Measurements from ENCODE around the gene TMEM45B.
A peak's percentile ranks its signal among the peaks of the same experiment; 100 is the strongest.
"Not testable (repeated sequence)": the region's sequence is repeated elsewhere in the genome, so short reads cannot be mapped to it uniquely, and the experiment has no call there.

Gene TMEM45B

DNA sequence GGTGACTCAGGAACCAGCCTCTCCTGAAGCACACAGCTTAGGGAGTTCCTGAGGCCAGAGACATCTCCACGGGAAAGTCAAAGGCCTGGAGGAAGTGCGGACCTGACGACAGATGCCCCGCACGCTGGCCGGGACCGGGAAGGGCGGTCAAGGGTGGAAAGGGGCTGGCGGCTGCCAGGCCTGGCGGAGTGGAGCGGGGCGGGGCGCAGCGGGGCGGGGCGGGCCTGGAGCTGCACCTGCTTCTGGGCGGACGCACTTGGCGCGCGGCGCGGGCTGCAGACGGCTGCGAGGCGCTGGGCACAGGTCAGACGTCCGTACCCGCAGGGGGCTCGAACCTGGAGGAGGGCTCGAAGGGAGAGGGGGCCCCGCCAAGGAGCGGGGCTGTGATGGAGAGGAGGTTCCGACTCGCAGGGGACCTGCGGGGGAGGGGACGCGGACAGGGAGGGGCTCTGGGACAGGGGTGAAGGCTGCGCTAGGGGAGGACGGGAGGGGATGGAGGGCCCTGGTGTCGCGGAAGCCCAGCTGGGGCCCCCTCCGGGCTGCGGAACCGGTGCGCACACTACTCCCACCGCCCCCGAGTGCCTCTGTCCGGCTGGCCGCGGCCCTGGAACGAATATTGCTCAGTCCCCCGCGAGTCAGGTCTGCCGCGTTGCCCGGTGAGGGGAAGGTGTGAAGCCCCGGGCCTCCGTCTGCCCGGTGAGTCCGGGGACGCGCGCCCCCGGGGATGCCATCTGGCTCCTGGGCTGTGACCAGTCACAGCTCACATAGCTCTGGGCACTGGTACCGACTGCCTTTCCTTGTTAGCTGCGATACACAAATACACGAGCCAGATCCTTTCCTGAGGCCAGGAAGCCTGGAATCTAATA, at the start of gene TMEM45B:
Gene TMEM45B, plus strand, starts transcription at position 253 of the 866 bp plus-strand sequence. CDS start 36,635 bp downstream, outside the sequence.
- peak; percentile 51 to 65 for DNase-seq

GRCh38 chr11:129766898-129767604, 48.6 kb upstream of the TMEM45B start:
- peak; percentile 23 to 61 for DNase-seq

DNA sequence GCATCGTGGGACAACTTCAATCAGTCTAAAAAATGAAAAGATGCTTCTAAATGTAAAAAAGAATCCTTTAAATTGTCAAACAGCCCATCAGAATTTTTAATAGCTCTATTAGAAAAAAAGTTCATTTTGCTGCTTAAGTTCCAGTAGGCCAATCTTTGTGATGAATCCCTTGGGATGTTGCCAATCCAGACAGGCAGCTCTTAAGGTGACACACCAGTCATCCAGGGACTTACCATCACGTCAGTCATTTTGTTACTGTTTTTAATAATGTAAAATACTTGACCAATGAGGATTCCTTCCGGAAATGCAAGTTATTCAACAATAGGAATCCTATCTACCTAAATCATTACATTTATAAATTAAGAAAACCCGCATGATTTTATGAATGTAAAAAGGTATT, 47.8 kb upstream of the TMEM45B start:
- DNase-seq, result no peak

DNA sequence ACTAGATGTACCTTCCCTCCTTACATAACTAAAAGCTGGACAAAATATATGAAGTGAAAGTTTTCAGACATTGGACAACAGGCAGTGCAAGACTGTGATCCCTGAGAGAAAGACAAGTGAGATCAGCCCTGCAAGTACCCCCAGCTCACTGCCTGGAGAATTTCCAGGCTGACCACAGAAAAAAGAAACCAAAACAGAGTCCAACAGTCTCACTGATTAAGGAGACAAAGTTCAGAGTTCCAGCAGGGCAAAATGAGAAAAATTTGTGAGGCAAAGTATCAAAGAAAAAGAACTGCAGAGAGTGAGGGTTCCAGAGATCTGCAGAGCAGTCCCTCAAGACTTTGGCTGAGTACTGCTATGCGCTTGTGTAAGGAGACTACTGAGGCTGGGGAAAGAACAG, 47.3 kb upstream of the TMEM45B start:
- DNase-seq, result no peak

- DNase-seq, result no peak
Observed at GRCh38 chr11:129769059-129769458, 46.6 kb upstream of the TMEM45B start.

DNA sequence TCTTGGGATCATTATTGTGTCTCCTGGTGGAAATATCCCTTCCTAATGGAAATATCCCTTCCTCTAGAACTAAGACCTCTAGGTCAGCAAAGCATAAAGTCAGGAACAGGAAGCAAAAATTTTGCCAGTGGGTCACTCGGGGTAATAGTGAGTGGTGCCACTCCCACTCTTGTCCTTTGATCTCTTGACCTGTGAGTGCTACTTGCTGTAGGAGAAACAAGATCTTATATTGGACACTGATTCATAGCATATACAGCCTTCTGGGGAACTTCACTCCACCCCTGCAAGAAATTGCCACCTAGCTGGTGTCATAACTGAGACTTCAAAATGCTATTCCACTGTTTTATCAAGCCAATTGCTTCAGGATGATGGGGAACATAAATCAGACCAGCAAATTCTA, 44.7 kb upstream of the TMEM45B start:
- no peak for DNase-seq

GRCh38 chr11:129771456-129771855, 44.2 kb upstream of the TMEM45B start:
- peak; percentile 6 to 22 for DNase-seq

DNA sequence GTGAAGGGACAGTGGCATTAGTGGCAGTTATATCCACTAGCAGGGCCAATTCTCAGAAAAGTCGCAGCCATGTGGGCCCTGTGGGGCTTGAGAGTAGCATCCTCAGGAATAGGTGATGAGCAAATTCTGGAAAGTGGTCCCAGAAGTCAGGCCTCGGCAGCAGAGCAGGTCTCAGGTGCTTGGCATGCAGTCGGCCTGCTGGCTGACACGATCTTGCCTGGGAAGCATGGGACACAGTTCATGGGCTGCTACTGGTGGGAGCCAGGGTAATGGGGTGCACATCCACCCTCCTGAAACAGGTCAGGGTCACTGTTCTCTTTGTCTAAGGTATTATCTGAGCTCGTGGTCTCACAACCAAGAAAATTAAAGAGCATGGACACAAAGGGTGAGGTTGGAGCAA, 36.8 kb upstream of the TMEM45B start:
- DNase-seq, result no peak

DNA sequence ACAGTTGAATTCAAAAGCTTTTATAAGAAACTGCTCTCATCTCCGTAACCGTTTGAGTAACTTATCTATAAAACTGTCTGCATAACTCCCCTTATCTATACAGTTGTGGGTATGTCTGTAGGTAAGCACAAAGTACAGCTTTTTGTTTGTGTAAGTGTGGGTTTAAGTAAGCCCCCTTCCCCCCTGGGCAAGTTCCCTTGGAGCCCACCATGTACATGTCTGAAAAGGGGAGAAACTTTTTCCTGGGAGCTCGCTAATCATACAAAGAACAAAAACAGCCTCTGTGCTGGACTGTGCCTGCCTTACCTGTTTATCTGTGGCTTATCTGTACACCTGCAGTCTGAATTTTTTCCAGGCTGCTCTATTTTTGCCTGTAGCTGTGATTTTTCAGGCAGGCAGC, 36.3 kb upstream of the TMEM45B start:
- DNase-seq, result no peak

DNA sequence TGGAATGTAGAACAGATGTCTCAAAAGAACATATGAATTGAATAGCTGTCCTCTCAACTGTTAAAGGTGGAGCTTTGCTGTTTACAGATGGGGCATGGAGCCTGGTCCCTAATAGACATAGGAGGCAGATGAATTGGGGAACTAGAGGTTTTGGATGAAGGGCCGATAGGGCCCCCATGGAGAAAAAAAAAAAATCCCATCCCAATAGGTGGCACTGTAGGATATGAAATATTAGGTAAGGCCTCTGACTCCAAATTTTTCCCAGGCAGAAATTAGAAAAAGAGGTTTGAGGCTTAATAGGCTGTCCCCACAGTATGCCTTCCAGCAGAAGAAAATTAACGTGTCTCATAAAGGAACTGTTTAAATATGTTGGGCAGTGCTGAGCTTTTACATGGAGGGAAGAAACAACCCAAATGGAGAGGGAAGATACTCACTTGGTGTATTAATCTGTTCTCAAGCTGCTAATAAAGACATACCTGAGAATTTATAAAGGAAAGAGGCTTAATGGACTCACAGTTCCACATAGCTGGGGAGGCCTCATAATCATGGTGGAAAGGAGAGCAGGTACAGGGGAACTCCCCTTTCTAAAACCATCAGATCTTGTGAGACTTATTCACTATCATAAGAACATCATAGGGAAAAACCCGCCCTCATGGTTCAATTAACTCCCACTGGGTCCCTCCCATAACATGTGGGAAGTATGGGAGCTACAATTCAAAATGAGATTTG, 30.1 kb upstream of the TMEM45B start:
- DNase-seq, result peak; percentile 7 to 8

- DNase-seq, result not testable (repeated sequence)
Observed at GRCh38 chr11:129786112-129786416, 29.6 kb upstream of the TMEM45B start.

- no peak for DNase-seq
Observed at GRCh38 chr11:129787532-129788155, 28.0 kb upstream of the TMEM45B start.

- no peak for DNase-seq
Observed at GRCh38 chr11:129788278-129788677, 27.4 kb upstream of the TMEM45B start.

GRCh38 chr11:129790106-129790505, 25.5 kb upstream of the TMEM45B start:
- no peak for DNase-seq

GRCh38 chr11:129791515-129791914, 24.1 kb upstream of the TMEM45B start:
- no peak for DNase-seq

GRCh38 chr11:129792663-129793062, 23.0 kb upstream of the TMEM45B start:
- no peak for DNase-seq

DNA sequence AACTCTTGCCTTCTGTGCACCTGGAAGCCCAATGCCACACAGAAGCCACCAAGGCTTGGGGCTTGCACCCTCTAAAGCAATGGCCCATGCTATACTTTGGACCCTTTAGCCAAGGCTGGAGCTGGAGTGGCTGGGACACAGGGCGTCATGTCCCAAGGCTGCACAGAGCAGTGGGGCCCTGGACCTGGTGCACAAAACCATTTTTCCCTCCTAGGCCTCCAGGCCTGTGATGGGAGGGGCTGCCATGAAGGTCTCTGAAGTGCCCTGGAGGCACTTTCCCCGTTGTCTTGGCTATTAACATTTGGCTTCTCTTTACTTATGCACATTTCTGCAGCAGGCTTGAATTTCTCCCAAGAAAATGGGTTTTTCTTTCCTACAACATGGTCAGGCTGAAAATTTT, 20.6 kb upstream of the TMEM45B start:
- DNase-seq, result no peak

DNA sequence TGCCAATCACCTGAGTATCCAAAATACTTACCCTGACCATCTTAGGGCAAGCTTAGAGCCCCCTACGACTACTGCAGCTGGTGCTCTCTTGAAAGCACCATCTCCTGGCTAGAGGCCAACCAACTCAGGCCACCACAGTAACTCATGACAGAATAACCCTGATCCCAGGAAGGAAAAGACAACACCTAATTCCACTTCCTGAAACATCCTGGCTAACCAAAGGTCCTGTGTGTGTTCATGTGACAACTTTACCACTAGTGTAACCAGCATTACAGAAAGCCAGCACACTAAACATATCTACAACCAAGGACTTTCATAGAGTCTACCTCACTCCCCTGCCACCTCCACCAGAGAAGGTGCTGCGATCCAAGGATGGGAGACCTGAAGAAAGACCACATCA, 17.4 kb upstream of the TMEM45B start:
- DNase-seq, result no peak

GRCh38 chr11:129800162-129800561, 15.5 kb upstream of the TMEM45B start:
- not testable (repeated sequence) for DNase-seq

DNA sequence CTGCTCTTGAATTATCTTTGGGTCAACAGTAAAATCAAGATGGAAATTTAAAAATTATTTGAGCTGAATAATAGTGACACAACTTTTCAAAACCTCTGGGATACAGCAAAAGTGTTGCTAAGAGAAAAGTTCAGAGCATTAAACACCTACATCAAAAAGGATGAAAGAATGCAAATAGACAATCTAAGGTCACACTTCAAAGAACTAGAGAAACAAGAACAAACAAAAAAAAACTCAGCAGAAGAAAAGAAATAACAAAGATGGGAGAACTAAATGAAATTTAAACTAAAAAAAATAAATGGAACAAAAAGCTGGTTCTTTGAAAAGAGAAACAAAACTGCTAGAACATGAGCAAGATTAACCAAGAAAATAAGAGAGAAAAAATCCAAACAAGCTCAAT, 15.0 kb upstream of the TMEM45B start:
- no peak for DNase-seq

GRCh38 chr11:129803533-129803932, 12.1 kb upstream of the TMEM45B start:
- no peak for DNase-seq

DNA sequence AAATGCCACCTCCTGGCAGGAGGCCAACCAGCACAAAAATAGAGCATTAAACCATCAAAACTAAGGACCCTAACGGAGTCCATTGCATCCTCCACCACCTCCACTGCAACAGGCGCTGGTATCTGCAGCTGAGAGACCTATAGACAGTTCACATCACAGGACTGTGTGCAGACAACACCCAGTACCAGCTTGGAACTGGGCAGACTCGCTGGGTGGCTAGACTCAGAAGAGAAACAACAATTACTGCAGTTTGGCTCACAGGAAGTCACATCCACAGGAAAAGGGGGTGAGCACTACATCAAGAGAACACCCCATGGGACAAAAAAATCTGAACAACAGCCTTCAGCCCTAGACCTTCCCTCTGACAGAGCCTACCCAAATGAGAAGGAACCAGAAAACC, 11.6 kb upstream of the TMEM45B start:
- no peak for DNase-seq

GRCh38 chr11:129808241-129808640, 7.4 kb upstream of the TMEM45B start:
- DNase-seq, result not testable (repeated sequence)

All from SHP77 (cell line).